GM12878 (cell line): ENCODE results near the gene PPFIBP1. TPM values are rescaled to one million over a fixed set of nuclear protein-coding genes. Genes with fewer than 3 reads are reported as not detected.

Source experiments
- ATAC-seq: fragments of 200-7000 bp; cut with Tn5 transposase; 3 replicates; pipeline ENCODE4 v1.9.1; 2020; ENCODE audit warnings: mild to moderate bottlenecking, moderate library complexity
- BruUV-seq: library from RNA; stranded (reverse); fragments of 400-500 nt; replicated peaks from 2 replicates; lab custom pipeline; 2021; lab: Mats Ljungman, UMichigan
- CTCF ChIA-PET: fragments of 300-600 bp; sonication (Branson Sonifier 250); formaldehyde crosslinking; extraction: SDS; loops from one replicate; lab custom pipeline; 2021; ENCODE audit warnings: inconsistent platforms; lab: Yijun Ruan, JAX
- POLR2A ChIA-PET: fragments of 350-600 bp; formaldehyde crosslinking; extraction: SDS; loops from one replicate; lab custom pipeline; 2021; ENCODE audit warnings: inconsistent platforms; lab: Charles Lee
- RAD21 ChIA-PET: fragments of 300-600 bp; sonication (Branson Sonifier 250); formaldehyde crosslinking; loops from one replicate; lab custom pipeline; 2023; ENCODE audit warnings: antibody characterized with exemption; ENCODE audit not compliant: unreplicated experiment; lab: Charles Lee
- SMC1A ChIA-PET: fragments of 300-600 bp; sonication (Branson Sonifier 250); formaldehyde crosslinking; loops from one replicate; lab custom pipeline; 2023; ENCODE audit not compliant: unreplicated experiment, uncharacterized antibody; lab: Charles Lee
- DNase-seq: peaks from one replicate; pipeline ENCODE4 v3.0.0-alpha.2; 2011; ENCODE audit warnings: low read depth, low spot score
- FAIRE-seq: peaks from 3 replicates; lab custom pipeline; 2011; peaks lifted over from hg19 to GRCh38; lab: Jason Lieb, UNC
- H2AFZ ChIP-seq: 2 replicates; pipeline ENCODE4 v1.6.0; 2011; ENCODE audit warnings: low read depth, low read length, control low read depth; ENCODE audit not compliant: control insufficient read depth
- H3K27ac ChIP-seq: 2 replicates; pipeline ENCODE4 v1.5.1; 2011; ENCODE audit warnings: control low read depth; ENCODE audit not compliant: control insufficient read depth, insufficient read depth
- H3K27me3 ChIP-seq, 2 experiments: replicated peaks in 1 of 2; 2 replicates each; pipeline versions ENCODE4 v1.6.0 to v1.6.1; 2011; ENCODE audit warnings: low read length in 1 of 2; ENCODE audit not compliant: control insufficient read depth in 2 of 2, insufficient read depth in 2 of 2
- H3K36me3 ChIP-seq, 2 experiments: 2 replicates each; pipeline ENCODE4 v1.5.1; 2011; ENCODE audit warnings: low read length in 1 of 2; ENCODE audit not compliant: control insufficient read depth in 2 of 2, insufficient read depth in 2 of 2
- H3K4me1 ChIP-seq: 2 replicates; pipeline ENCODE4 v1.6.1; 2011; ENCODE audit warnings: mild to moderate bottlenecking, low read length, moderate library complexity, mixed read lengths; ENCODE audit not compliant: control insufficient read depth, insufficient read depth
- H3K4me2 ChIP-seq: 2 replicates; pipeline ENCODE4 v1.6.0; 2011; ENCODE audit warnings: control low read depth; ENCODE audit not compliant: control insufficient read depth, insufficient read depth
- H3K4me3 ChIP-seq: fragments of 200-600 bp; sonication (generic); 2 replicates; pipeline ENCODE4 v1.5.1; 2016
- H3K79me2 ChIP-seq: 2 replicates; pipeline ENCODE4 v1.6.0; 2011; ENCODE audit warnings: low read length; ENCODE audit not compliant: control insufficient read depth, insufficient read depth
- H3K9ac ChIP-seq: 2 replicates; pipeline ENCODE4 v1.8.0; 2011; ENCODE audit warnings: low read length, control low read depth, mixed read lengths; ENCODE audit not compliant: control insufficient read depth, insufficient read depth
- H3K9me3 ChIP-seq: replicated peaks from 3 replicates; pipeline ENCODE4 v1.5.1; 2011; ENCODE audit warnings: mild to moderate bottlenecking, low read length; ENCODE audit not compliant: control insufficient read depth, insufficient read depth
- H4K20me1 ChIP-seq: 2 replicates; pipeline ENCODE4 v1.6.0; 2011; ENCODE audit not compliant: control insufficient read depth, insufficient read depth
- ESRRA ChIP-seq: IDR thresholded peaks from 2 replicates; pipeline ENCODE4 v1.6.1; 2012; ENCODE audit warnings: mild to moderate bottlenecking, low read length, improper control_type of control experiment
- FOXK2 ChIP-seq: fragments of 450-650 bp; IDR thresholded peaks from 2 replicates; pipeline ENCODE4 v1.6.1; 2017; ENCODE audit warnings: mild to moderate bottlenecking, moderate library complexity
- GABPA ChIP-seq: IDR thresholded peaks from 2 replicates; pipeline ENCODE4 v1.6.1; 2014; ENCODE audit warnings: antibody characterized with exemption, low read depth, mild to moderate bottlenecking, inconsistent platforms
- HDAC2 ChIP-seq: fragments of 200-600 bp; sonication (generic); IDR thresholded peaks from 2 replicates; pipeline ENCODE4 v1.6.1; 2017
- IRF5 ChIP-seq: fragments of 450-650 bp; IDR thresholded peaks from 2 replicates; pipeline ENCODE4 v1.6.1; 2017; ENCODE audit warnings: borderline replicate concordance
- NFXL1 ChIP-seq: fragments of 450-650 bp; IDR thresholded peaks from 2 replicates; pipeline ENCODE4 v1.6.1; 2017; ENCODE audit warnings: antibody characterized with exemption, mild to moderate bottlenecking, borderline replicate concordance
- RAD21 ChIP-seq: IDR thresholded peaks from 2 replicates; pipeline ENCODE4 v1.6.1; 2011; ENCODE audit warnings: mild to moderate bottlenecking, low read depth, low read length, moderate library complexity; ENCODE audit not compliant: insufficient read depth
- SREBF2 ChIP-seq: IDR thresholded peaks from 2 replicates; pipeline ENCODE4 v1.6.1; 2012; ENCODE audit warnings: mild to moderate bottlenecking, low read length
- SUZ12 ChIP-seq: fragments of 200-600 bp; sonication (generic); IDR thresholded peaks from one replicate; pipeline ENCODE4 v1.6.1; 2018; ENCODE audit warnings: antibody characterized with exemption, mild to moderate bottlenecking; ENCODE audit not compliant: unreplicated experiment
- ZNF622 ChIP-seq: fragments of 450-650 bp; IDR thresholded peaks from 2 replicates; pipeline ENCODE4 v1.6.1; 2017; ENCODE audit warnings: mild to moderate bottlenecking, inconsistent platforms
- ZZZ3 ChIP-seq: IDR thresholded peaks from 2 replicates; pipeline ENCODE4 v1.6.1; 2011; ENCODE audit warnings: low read depth; ENCODE audit not compliant: control insufficient read depth, insufficient read length
- WGBS: methylation state at CpG from one replicate; pipeline ENCODE4 v1.1.6; 2016; ENCODE audit warnings: low lambda C conversion rate; ENCODE audit not compliant: insufficient replicate concordance, insufficient coverage; ENCODE audit errors: missing lambda C conversion rate; 5-methylcytosine and 5-hydroxymethylcytosine counted together
- in situ Hi-C: fragments of 300-500 bp; cut with MboI; formaldehyde crosslinking; loops from 9 replicates; pipeline ENCODE4 v1.14.3; 2018; ENCODE audit warnings: mixed read lengths
- intact Hi-C: fragments of 100-400 bp; cut with micrococcal nuclease; formaldehyde crosslinking; loops from one replicate; pipeline ENCODE4 v1.14.2; 2022; ENCODE audit not compliant: unreplicated experiment
- polyA plus RNA-seq, 11 experiments: library from polyadenylated mRNA; depleted of rRNA in 4 of 11; unstranded in 6 of 11; stranded (reverse) in 5 of 11; fragments of >200 nt; fragmentation: Nextera tagmentation in 4 of 11; fragmentation: Illumina TruSeq in 1 of 11; extraction: Ambion mirVana in 4 of 11; extraction: Trizol in 1 of 11; gene quantifications; 1 replicate in 1 of 11; 2 replicates in 10 of 11; pipeline versions ENCODE4 v1.2.1 to v1.2.3, GENCODE V29; 2011 to 2016; ENCODE audit warnings: inconsistent platforms in 2 of 11, missing spikeins in 2 of 11, low read depth in 1 of 11
- total RNA-seq, 4 experiments: library from RNA; depleted of rRNA in 3 of 4; stranded (reverse); fragments of >200 nt in 3 of 4; fragmentation: Illumina TruSeq in 1 of 4; extraction: Trizol in 1 of 4; gene quantifications; 2 replicates each; pipeline versions ENCODE4 v1.2.1 to v1.2.3, GENCODE V29; 2013 to 2021
- TF ChIP-seq, protein P1 (sequence below): fragments of 450-650 bp; IDR thresholded peaks from 2 replicates; pipeline ENCODE4 v1.6.1; 2016; ENCODE audit warnings: mild to moderate bottlenecking, moderate library complexity, borderline replicate concordance
- TF ChIP-seq, protein P2 (sequence below): IDR thresholded peaks from 2 replicates; pipeline ENCODE4 v1.6.1; 2012; ENCODE audit warnings: mild to moderate bottlenecking, low read depth, low read length
- TF ChIP-seq, protein P3 (sequence below): fragments of 450-650 bp; IDR thresholded peaks from 2 replicates; pipeline ENCODE4 v1.6.1; 2016; ENCODE audit warnings: mild to moderate bottlenecking

Gene PPFIBP1
- total and polyA plus RNA-seq, 10 of the 15 experiments (the other 5 are each of a cell fraction or from before 2014, with no cell fraction given): 0.47 to 7.8 (median 3.6) TPM

- Histone ChIP-seq H4K20me1 (no peaks in the 10 kb centered on the region), H3K4me3 (no peak overlapping the region), H3K79me2 (no peaks in the 10 kb centered on the region), H3K36me3 (no peaks in the 10 kb centered on the region), H3K4me2 (no peak overlapping the region), H3K9me3 (no peaks in the 10 kb centered on the region), H3K4me1 (no peaks in the 10 kb centered on the region), H3K27me3 (no peaks in the 10 kb centered on the region; a peak in 1 of 4 replicates), H3K9ac (no peak overlapping the region), H2AFZ (no peak overlapping the region), H3K27ac (no peak overlapping the region)
- BruUV-seq: no TSS peak
- intact Hi-C loops (loop anchor here (1.0 kb wide), 1 partner anchor 36 kb away; no protein-coding TSS in a partner anchor), in situ Hi-C loops (no loop called here)
- WGBS: 15% methylated on average over 4 of the region's 4 CpGs
- ChIA-PET RAD21 (no interaction called here), SMC1A (interaction anchor here (0.6 kb wide), 1 partner anchor 310 kb away, joined by 4 read pairs; no protein-coding TSS in a partner anchor), CTCF (no interaction called here), POLR2A (no interaction called here)
- ATAC-seq (peak; percentile 94), DNase-seq (peak; percentile 28), FAIRE-seq (peak; percentile 78)
- TF ChIP-seq IRF5: no peak
- no peak for TF ChIP-seq FOXK2
- TF ChIP-seq, protein P1, sequence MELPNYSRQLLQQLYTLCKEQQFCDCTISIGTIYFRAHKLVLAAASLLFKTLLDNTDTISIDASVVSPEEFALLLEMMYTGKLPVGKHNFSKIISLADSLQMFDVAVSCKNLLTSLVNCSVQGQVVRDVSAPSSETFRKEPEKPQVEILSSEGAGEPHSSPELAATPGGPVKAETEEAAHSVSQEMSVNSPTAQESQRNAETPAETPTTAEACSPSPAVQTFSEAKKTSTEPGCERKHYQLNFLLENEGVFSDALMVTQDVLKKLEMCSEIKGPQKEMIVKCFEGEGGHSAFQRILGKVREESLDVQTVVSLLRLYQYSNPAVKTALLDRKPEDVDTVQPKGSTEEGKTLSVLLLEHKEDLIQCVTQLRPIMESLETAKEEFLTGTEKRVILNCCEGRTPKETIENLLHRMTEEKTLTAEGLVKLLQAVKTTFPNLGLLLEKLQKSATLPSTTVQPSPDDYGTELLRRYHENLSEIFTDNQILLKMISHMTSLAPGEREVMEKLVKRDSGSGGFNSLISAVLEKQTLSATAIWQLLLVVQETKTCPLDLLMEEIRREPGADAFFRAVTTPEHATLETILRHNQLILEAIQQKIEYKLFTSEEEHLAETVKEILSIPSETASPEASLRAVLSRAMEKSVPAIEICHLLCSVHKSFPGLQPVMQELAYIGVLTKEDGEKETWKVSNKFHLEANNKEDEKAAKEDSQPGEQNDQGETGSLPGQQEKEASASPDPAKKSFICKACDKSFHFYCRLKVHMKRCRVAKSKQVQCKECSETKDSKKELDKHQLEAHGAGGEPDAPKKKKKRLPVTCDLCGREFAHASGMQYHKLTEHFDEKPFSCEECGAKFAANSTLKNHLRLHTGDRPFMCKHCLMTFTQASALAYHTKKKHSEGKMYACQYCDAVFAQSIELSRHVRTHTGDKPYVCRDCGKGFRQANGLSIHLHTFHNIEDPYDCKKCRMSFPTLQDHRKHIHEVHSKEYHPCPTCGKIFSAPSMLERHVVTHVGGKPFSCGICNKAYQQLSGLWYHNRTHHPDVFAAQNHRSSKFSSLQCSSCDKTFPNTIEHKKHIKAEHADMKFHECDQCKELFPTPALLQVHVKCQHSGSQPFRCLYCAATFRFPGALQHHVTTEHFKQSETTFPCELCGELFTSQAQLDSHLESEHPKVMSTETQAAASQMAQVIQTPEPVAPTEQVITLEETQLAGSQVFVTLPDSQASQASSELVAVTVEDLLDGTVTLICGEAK: no peak
- no peak for TF ChIP-seq GABPA
- no peak for TF ChIP-seq SREBF2
- TF ChIP-seq, protein P2, sequence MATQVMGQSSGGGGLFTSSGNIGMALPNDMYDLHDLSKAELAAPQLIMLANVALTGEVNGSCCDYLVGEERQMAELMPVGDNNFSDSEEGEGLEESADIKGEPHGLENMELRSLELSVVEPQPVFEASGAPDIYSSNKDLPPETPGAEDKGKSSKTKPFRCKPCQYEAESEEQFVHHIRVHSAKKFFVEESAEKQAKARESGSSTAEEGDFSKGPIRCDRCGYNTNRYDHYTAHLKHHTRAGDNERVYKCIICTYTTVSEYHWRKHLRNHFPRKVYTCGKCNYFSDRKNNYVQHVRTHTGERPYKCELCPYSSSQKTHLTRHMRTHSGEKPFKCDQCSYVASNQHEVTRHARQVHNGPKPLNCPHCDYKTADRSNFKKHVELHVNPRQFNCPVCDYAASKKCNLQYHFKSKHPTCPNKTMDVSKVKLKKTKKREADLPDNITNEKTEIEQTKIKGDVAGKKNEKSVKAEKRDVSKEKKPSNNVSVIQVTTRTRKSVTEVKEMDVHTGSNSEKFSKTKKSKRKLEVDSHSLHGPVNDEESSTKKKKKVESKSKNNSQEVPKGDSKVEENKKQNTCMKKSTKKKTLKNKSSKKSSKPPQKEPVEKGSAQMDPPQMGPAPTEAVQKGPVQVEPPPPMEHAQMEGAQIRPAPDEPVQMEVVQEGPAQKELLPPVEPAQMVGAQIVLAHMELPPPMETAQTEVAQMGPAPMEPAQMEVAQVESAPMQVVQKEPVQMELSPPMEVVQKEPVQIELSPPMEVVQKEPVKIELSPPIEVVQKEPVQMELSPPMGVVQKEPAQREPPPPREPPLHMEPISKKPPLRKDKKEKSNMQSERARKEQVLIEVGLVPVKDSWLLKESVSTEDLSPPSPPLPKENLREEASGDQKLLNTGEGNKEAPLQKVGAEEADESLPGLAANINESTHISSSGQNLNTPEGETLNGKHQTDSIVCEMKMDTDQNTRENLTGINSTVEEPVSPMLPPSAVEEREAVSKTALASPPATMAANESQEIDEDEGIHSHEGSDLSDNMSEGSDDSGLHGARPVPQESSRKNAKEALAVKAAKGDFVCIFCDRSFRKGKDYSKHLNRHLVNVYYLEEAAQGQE: no peak
- TF ChIP-seq NFXL1: no peak
- TF ChIP-seq, protein P3, sequence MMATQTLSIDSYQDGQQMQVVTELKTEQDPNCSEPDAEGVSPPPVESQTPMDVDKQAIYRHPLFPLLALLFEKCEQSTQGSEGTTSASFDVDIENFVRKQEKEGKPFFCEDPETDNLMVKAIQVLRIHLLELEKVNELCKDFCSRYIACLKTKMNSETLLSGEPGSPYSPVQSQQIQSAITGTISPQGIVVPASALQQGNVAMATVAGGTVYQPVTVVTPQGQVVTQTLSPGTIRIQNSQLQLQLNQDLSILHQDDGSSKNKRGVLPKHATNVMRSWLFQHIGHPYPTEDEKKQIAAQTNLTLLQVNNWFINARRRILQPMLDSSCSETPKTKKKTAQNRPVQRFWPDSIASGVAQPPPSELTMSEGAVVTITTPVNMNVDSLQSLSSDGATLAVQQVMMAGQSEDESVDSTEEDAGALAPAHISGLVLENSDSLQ: peak; percentile 43; the same call in 1 of the 2 replicates
- 0 out of 2 replicates have a peak, but pooled peaks have one; percentile 1 for TF ChIP-seq RAD21
- TF ChIP-seq SUZ12: no peak
- TF ChIP-seq HDAC2: no peak
- no peak for TF ChIP-seq ZZZ3
- TF ChIP-seq ESRRA: no peak
- no peak for TF ChIP-seq ZNF622
These were observed 25.9 kb upstream of the PPFIBP1 start for GRCh38 chr12:27498149-27498548.
